ENCODE data around the gene OPCML.

Gene OPCML

GRCh38 chr11:132987936-132988335 lies 544.4 kb downstream of the OPCML start:
- DNase-seq (ENCODE audit: low read depth), result peak; percentile 74
- H3K4me3 ChIP-seq (ENCODE audit: low read length), result no peak overlapping the region
- no peak for TF ChIP-seq CTCF (conservative IDR thresholded peaks at IDR 0.05; ENCODE audit: low read length)

GRCh38 chr11:132983641-132983978 lies 548.7 kb downstream of the OPCML start:
- H3K4me3 ChIP-seq (ENCODE audit: low read length), result no peak overlapping the region
- no peak for TF ChIP-seq CTCF (conservative IDR thresholded peaks at IDR 0.05; ENCODE audit: low read length)

GRCh38 chr11:132982772-132983640 lies 549.3 kb downstream of the OPCML start:
- TF ChIP-seq CTCF (conservative IDR thresholded peaks at IDR 0.05; ENCODE audit: low read length), result no peak
- H3K4me3 ChIP-seq (ENCODE audit: low read length), result no peak overlapping the region
- DNase-seq (ENCODE audit: low read depth), result no peak

More at GRCh38 chr11:132983641-132983978, 548.7 kb downstream of the OPCML start:
- DNase-seq (ENCODE audit: low read depth), result no peak

GRCh38 chr11:132981131-132981956 lies 551.0 kb downstream of the OPCML start:
- DNase-seq (ENCODE audit: low read depth), result no peak
- TF ChIP-seq CTCF (conservative IDR thresholded peaks at IDR 0.05; ENCODE audit: low read length), result no peak
- H3K4me3 ChIP-seq (ENCODE audit: low read length), result no peak overlapping the region

- H3K4me3 ChIP-seq (ENCODE audit: low read length), result no peak overlapping the region
- TF ChIP-seq CTCF (conservative IDR thresholded peaks at IDR 0.05; ENCODE audit: low read length), result no peak
- no peak for DNase-seq (ENCODE audit: low read depth)
Measured at GRCh38 chr11:132980670-132981069, 551.6 kb downstream of the OPCML start.

GRCh38 chr11:132977746-132978145 lies 554.6 kb downstream of the OPCML start:
- no peak for TF ChIP-seq CTCF (conservative IDR thresholded peaks at IDR 0.05; ENCODE audit: low read length)
- H3K4me3 ChIP-seq (ENCODE audit: low read length), result no peak overlapping the region
- peak; percentile 33 for DNase-seq (ENCODE audit: low read depth)

All from AG10803 (cell line).